CD4-positive, alpha-beta T cell treated with Interferon alpha-2 for 1 hour (primary cell): Measurements from ENCODE around the gene ADAMTS17.

Experiments used
- DNase-seq, 2 donors: peaks; one replicate each; pipeline ENCODE4 v3.0.0-alpha.2; 2020 to 2022

Gene ADAMTS17

DNA sequence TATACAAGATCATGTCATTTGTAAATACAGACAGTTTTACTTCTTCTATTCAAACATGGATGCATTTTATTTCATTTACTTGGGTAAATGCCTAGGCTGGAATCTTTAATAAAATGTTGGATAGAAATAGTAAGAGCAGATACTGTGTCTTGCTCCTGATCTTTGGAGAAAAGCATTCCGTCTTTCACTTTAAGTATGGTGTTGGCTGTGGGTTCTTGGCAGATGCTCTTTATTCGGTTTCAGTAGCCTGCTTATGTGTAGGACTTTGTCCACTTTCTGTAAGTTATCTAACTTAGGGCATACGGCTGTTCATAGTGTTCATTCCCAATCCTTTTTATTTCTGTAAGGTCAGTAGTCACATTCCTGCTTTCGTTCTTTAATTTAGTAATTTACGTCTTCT, 303.0 kb downstream of the ADAMTS17 start:
- DNase-seq, result no peak

DNA sequence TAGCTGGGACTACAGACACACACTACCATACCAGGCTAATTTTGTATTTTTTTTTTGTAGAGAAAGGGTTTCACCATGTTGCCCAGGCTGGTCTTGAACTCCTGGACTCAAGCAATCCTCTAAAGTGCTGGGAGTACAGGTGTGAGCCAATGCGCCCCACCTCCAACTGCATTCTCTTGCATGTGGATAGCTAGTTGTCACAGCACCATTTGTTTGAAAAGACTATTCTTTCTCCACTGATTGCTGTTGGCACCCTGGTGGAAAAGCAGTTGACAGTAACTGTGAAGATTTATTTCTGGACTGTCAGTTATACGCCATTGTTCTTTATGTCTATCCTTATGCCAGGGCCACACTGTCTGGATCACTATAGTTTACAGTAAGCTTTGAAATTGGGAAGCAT, 303.9 kb downstream of the ADAMTS17 start:
- no peak for DNase-seq

- no peak for DNase-seq
These were observed 305.8 kb downstream of the ADAMTS17 start for GRCh38 chr15:100036015-100036414.

GRCh38 chr15:100034191-100034590, 307.6 kb downstream of the ADAMTS17 start:
- DNase-seq, result no peak

- DNase-seq, result no peak
These were observed 308.5 kb downstream of the ADAMTS17 start for GRCh38 chr15:100033140-100033857.

DNA sequence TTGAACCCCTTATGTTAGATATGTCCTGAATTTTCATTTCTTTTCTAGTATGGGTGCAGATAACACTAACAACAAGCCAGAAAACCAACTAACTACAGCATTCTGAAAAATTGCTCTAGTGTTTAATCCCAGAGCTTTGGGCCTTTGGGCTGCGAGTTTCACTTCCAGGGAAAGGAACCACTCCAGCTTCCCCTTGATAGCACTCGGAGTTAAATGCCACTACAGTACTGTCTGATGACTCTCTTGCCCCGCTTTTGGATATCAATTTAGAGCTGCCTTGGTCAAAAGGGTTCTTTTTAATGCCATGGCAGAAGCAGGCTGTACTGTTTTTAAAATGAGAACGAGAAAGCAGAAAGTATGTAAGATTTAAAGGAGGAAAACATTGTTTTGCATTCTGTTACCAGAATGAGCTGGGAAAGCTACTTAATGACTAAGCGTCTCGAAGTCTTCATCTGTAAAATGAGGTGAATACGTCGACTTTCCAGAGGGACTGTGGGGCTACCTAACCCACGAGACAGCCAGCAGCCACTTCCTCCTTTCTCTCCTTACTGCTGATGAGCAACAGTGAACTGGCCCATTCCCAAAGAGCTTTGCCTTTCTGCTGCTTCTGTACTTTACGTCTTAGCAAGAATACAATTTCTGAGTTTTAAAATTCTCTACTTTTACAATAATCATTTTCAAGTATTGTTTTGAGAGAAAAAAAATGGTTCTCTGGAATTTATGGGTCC, 309.3 kb downstream of the ADAMTS17 start:
- no peak for DNase-seq

DNA sequence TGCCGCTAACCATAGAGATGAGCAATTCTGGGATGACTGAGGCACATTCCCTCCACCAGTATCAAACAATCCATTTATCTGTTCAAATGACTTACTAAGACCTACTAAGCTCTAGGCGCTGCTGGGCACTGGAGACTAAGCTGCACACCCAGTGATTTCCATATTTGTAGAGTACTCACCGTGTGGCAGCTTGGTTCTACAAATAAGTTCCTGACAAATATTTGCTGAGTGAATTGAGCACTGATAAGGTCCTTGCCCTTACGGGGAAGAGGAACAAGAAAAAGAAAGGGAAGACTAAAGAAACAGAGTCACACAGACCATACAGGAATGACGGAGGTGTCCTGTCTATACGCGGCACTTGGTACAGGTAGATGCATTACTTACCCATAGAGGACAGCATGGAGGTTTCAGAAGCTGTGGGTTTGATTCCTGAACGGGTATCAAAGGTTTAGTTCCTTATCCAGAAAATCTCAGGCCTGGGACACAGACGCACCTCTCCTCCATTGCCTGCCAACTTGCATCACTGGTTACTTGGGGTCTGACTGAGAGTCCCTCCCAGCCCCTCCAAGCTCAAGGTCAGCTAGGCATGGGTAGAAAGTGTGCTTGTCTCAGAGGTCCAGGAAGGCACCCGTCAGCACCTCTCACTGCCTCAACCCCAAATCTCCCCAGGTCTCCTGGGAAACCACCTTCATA, 310.0 kb downstream of the ADAMTS17 start:
- DNase-seq, result no peak

- no peak for DNase-seq
These were observed 311.1 kb downstream of the ADAMTS17 start for GRCh38 chr15:100030586-100031229.

DNA sequence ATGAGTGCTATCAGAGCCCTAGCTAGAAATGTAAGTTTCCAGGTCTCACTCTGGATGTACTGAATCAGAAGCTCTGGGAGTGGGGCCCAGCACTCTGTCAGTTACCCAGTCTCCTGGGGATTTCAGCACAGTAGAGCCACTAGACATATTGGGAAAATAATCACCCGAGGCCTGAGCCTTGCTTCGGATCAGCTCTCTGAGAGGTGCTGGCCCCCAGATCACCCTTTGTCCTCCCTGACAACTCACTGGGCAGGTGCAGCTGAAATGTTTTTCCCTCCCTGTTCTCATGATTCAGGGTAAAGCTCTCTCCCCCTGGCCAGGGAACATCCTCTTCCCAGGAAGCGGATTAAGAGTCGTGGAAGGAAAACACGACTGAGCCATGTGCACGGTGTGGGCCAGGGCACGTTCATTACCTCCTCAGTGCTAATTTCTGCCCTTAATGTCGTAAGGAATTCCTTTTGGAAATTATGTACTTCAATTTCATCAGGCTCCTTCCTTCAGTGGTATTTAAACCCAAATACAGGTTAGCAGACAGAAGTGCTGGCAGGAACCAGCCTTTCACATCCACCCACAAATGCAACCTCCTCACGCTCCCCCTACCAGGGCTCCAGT, 311.8 kb downstream of the ADAMTS17 start:
- no peak for DNase-seq

GRCh38 chr15:100029045-100029444, 312.7 kb downstream of the ADAMTS17 start:
- no peak for DNase-seq

DNA sequence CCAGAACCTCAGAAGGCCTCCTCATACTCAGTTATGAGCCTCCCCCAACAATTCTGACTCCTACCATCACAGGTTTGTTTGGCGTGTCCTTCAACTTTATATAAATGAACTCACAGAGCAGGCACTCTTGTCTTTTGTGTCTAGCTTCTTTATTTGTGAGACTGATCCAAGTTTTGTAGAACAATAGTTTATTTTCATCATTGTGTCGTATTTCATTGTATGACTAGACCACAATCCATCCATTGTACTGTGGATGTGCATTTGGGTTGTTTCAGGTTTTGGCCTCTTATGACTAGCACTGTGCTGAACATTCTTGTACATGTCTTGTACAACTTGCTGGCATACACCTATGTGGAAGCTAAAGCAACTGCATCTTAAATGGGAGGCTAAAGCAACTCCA, 315.7 kb downstream of the ADAMTS17 start:
- no peak for DNase-seq

- no peak for DNase-seq
These were observed 319.0 kb downstream of the ADAMTS17 start for GRCh38 chr15:100022806-100023205.

DNA sequence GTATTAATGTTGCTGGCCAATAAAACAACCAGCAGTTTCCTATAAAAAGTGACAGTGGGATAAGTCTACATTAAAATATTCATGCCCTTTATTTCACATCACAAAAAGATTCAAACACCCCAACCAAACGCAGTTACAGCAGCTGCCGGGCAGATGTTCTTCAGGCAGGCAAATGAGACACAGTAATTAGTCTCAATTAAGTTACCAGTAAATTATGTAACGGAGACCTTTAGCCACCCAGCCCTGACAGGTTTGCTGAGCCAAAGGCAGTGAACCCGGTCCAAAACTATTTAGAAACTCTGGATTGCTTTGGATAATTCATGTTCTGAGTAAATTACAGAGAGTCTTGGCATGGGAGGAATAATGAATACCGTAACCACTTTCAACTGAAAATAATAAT, 319.4 kb downstream of the ADAMTS17 start:
- DNase-seq, result no peak

DNA sequence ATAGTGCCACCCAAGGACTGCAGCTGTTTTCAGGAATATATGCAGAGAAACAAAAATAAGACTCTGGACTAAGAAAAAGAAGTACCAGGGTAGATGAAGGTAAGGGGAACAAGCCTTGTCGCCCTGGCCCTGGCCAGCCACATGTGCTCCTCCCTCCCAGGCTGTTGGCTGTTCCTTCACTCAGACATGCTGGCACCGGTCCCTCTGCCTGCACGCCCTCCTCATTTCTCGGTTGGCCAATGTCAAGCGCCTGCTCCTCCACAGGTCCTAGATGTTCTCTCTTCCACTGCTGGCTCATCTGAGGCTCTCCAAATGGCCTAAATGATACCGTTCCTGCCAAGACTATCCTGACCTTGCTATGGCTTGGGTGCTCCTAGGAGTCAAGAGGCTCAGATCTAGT, 320.1 kb downstream of the ADAMTS17 start:
- no peak for DNase-seq

DNA sequence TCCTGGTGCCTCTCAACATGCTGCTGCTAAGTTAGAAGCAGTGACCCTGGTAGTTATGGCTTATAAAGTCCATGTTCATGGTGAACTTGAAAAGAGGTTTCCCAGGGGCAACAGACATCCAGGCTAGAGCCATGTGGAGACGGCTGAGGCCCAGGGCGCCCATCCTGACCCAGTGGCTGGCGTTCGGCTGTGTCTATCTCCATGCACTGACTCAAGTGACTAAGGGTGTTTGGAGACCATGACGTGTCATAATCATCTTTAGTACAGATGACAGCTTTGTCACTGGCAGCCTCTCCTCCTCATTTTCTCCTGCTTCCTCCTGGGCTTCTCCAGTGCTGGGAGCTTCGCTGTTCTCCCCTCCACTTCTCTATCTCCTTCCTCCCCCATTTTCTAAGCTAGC, 321.2 kb downstream of the ADAMTS17 start:
- DNase-seq, result no peak

GRCh38 chr15:100020189-100020588, 321.6 kb downstream of the ADAMTS17 start:
- no peak for DNase-seq

DNA sequence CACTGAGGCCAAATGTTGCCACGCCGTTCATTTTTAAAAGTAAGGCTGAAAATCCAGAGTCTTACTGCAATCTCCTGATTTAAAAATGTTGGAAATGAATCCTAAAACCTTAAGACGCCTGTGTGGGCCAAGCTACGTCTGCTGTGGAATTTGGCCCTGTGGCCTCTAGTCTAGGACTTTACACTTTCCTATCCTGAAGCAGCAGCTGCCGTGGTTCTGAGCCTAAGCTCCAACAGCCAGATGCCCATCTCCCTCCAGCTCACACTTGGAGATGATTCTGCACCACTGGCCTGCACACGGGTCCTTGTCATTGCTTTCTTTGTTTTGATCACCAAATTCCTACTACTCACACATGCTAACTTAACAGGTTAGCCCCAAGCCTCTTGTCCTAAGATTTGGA, 322.2 kb downstream of the ADAMTS17 start:
- DNase-seq, result no peak

DNA sequence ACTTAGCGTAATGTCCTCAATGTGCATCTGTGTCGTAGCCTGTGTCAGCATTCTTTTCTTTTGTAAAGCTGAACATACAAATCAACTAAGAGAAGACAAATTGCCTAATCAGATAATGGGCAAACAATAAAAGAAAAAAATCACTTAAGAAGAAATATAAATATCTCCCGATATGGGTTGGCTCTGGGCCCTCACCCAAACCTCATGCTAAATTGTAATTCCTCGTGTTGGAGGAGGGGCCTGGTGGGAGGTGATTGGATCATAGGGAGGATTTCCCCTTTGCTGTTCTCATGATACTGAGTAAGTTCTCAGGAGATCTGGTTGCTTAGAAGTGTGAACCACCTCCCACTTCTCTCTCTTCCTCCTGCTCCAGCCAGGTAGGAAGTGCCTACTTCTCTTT, 323.6 kb downstream of the ADAMTS17 start:
- DNase-seq, result no peak

GRCh38 chr15:100017140-100017539, 324.6 kb downstream of the ADAMTS17 start:
- DNase-seq, result no peak

DNA sequence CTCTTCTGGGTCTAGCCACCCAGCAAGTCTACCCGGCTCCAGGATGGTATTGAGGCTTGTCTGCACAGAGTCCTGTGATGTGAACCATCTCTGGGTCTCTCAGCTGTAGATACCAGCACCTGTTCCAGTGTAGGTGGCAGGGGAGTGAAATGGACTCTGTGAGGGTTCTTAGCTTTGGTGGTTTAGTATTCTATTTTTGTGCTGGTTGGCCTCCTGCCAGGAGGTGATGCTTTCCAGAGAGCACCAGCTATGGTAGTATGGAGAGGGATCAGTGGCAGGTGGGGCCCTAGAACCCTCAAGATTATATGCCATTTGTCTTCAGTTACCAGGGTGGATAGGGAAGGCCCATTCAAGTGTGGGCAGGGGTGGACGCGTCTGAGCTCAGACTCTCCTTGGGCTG, 325.1 kb downstream of the ADAMTS17 start:
- DNase-seq, result no peak

GRCh38 chr15:100011235-100011634, 330.5 kb downstream of the ADAMTS17 start:
- DNase-seq, result no peak

DNA sequence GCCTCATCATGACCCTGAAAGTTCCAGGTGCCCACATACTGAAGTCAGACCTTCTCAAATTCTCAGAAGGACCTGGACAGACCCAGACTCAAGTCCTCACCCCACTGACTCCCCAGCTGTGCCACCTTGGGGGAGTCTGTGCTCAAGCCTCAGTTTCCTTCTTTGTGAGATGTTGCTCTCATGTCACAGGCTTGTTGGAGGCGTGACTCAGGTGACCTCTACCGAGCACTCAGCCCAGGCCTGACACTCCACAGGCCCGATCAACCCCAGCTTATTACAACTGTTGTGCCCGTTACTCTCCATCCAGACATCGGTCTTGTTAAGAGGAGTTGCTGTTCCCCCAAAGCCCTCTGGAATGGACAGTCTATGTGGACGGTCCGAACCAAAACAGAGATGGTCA, 332.4 kb downstream of the ADAMTS17 start:
- DNase-seq, result no peak

GRCh38 chr15:100008258-100008657, 333.5 kb downstream of the ADAMTS17 start:
- DNase-seq, result no peak
